ENCODE measurements around the gene IGFLR1.

The IGFLR1 gene

GRCh38 chr19:35777086-35777841 is 35.0 kb upstream of the IGFLR1 start:
- TF ChIP-seq TARDBP (IDR thresholded peaks at IDR 0.05): no peak
- no peak for TF ChIP-seq FOXK2 (IDR thresholded peaks at IDR 0.05)
- no peak for TF ChIP-seq NFRKB (IDR thresholded peaks at IDR 0.05)
- no peak for TF ChIP-seq PKNOX1 (IDR thresholded peaks at IDR 0.05)
- no peak for TF ChIP-seq FOXM1 (IDR thresholded peaks at IDR 0.05; ENCODE audit: borderline replicate concordance)
- TF ChIP-seq ELF4 (IDR thresholded peaks at IDR 0.05): no peak
- no peak for TF ChIP-seq HDGF (IDR thresholded peaks at IDR 0.05; ENCODE audit: borderline replicate concordance)
- no peak for TF ChIP-seq FOXA1 (IDR thresholded peaks at IDR 0.05)
- no peak for TF ChIP-seq CTBP1 (IDR thresholded peaks at IDR 0.05; ENCODE audit: borderline replicate concordance)
- no peak for TF ChIP-seq ZNF384 (IDR thresholded peaks at IDR 0.05)
- TF ChIP-seq L3MBTL2 (conservative IDR thresholded peaks at IDR 0.05): no peak
- no peak for TF ChIP-seq BHLHE40 (IDR thresholded peaks at IDR 0.05; ENCODE audit: borderline replicate concordance)
- TF ChIP-seq SP1 (IDR thresholded peaks at IDR 0.05): no peak
- TF ChIP-seq ARNT (IDR thresholded peaks at IDR 0.05): no peak
- no peak for TF ChIP-seq SUZ12 (IDR thresholded peaks at IDR 0.05)
- TF ChIP-seq LEF1 (IDR thresholded peaks at IDR 0.05; ENCODE audit: borderline replicate concordance): no peak
- ChIA-PET CTCF (no interaction called here), POLR2A (no interaction called here)
- DNase-seq (ENCODE audit: extremely low spot score): no peak

GRCh38 chr19:35776102-35776788 is 34.0 kb upstream of the IGFLR1 start:
- ChIA-PET POLR2A (no interaction called here), CTCF (no interaction called here)
- no peak for DNase-seq (ENCODE audit: extremely low spot score)
- TF ChIP-seq FOXA1 (IDR thresholded peaks at IDR 0.05) (no peak), ELF4 (IDR thresholded peaks at IDR 0.05) (no peak), CTBP1 (IDR thresholded peaks at IDR 0.05; ENCODE audit: borderline replicate concordance) (no peak)

- DNase-seq (ENCODE audit: extremely low spot score): peak; percentile 99
- ChIA-PET POLR2A (no interaction called here), CTCF (no interaction called here)
- no peak for TF ChIP-seq ARNT (IDR thresholded peaks at IDR 0.05)
- TF ChIP-seq PKNOX1 (IDR thresholded peaks at IDR 0.05): peak; percentile 79
These were observed 33.2 kb upstream of the IGFLR1 start, which contains the start of gene ARHGAP33 for GRCh38 chr19:35775298-35776101. ARHGAP33 (plus strand) TSS chr19:35775564; CDS start chr19:35775659, 95 bp downstream.

- no peak for DNase-seq (ENCODE audit: extremely low spot score)
- TF ChIP-seq L3MBTL2 (conservative IDR thresholded peaks at IDR 0.05) (0 out of 2 replicates have a peak, but pooled peaks have one; percentile 24), ZNF384 (IDR thresholded peaks at IDR 0.05) (no peak)
- ChIA-PET POLR2A (interaction anchor here (0.9 kb wide), 1 partner anchor 27 kb away, joined by 6 read pairs; the partner anchor contains the start of gene LIN37), CTCF (no interaction called here)
These were observed 32.7 kb upstream of the IGFLR1 start for GRCh38 chr19:35775046-35775297.

GRCh38 chr19:35774274-35775045 is 32.2 kb upstream of the IGFLR1 start:
- no peak for DNase-seq (ENCODE audit: extremely low spot score)
- no peak for TF ChIP-seq NFRKB (IDR thresholded peaks at IDR 0.05)
- TF ChIP-seq BHLHE40 (IDR thresholded peaks at IDR 0.05; ENCODE audit: borderline replicate concordance): no peak
- no peak for TF ChIP-seq FOXA1 (IDR thresholded peaks at IDR 0.05)
- no peak for TF ChIP-seq ELF4 (IDR thresholded peaks at IDR 0.05)
- no peak for TF ChIP-seq TARDBP (IDR thresholded peaks at IDR 0.05)
- no peak for TF ChIP-seq PKNOX1 (IDR thresholded peaks at IDR 0.05)
- TF ChIP-seq FOXM1 (IDR thresholded peaks at IDR 0.05; ENCODE audit: borderline replicate concordance): no peak
- no peak for TF ChIP-seq HDGF (IDR thresholded peaks at IDR 0.05; ENCODE audit: borderline replicate concordance)
- no peak for TF ChIP-seq FOXK2 (IDR thresholded peaks at IDR 0.05)
- no peak for TF ChIP-seq SP1 (IDR thresholded peaks at IDR 0.05)
- no peak for TF ChIP-seq SUZ12 (IDR thresholded peaks at IDR 0.05)
- no peak for TF ChIP-seq CTBP1 (IDR thresholded peaks at IDR 0.05; ENCODE audit: borderline replicate concordance)
- TF ChIP-seq ZNF384 (IDR thresholded peaks at IDR 0.05): no peak
- no peak for TF ChIP-seq L3MBTL2 (conservative IDR thresholded peaks at IDR 0.05)
- no peak for TF ChIP-seq ARNT (IDR thresholded peaks at IDR 0.05)
- TF ChIP-seq LEF1 (IDR thresholded peaks at IDR 0.05; ENCODE audit: borderline replicate concordance): no peak
- CTCF ChIA-PET: no interaction called here
- POLR2A ChIA-PET: interaction anchor here (0.9 to 1.0 kb wide), 2 partner anchors 17 to 26 kb away, joined by 3 to 6 read pairs; partner anchors contain the start of genes HSPB6 and LIN37

Measured in HEK293T (cell line).